Measurements from ENCODE around the gene GULP1. TPM values are rescaled to one million over a fixed set of nuclear protein-coding genes. Genes with fewer than 3 reads are reported as not detected.
A peak's percentile ranks its signal among the peaks of the same experiment; 100 is the strongest.

The GULP1 gene
- total RNA-seq, 1 donor from 2014 or later: 49.0 TPM

GRCh38 chr2:188449561-188449960 is 157.9 kb downstream of the GULP1 start:
- no peak for TF ChIP-seq CTCF (conservative IDR thresholded peaks at IDR 0.05)
- no peaks in the 10 kb centered on the region for H3K9me3 Mint-ChIP-seq
- H3K27me3 Mint-ChIP-seq: no peaks in the 10 kb centered on the region
- no peak overlapping the region for H3K27ac Mint-ChIP-seq
- no peak for DNase-seq (ENCODE audit: extremely low spot score, unreplicated experiment)
- H3K36me3 Mint-ChIP-seq: peaks cover 10% of the 10 kb centered on the region
- no peak overlapping the region for H3K4me3 Mint-ChIP-seq
- H3K4me1 Mint-ChIP-seq (ENCODE audit: unreplicated experiment): peaks cover 14% of the 10 kb centered on the region

- Mint-ChIP-seq H3K4me3 (no peak overlapping the region), H3K9me3 (no peaks in the 10 kb centered on the region), H3K27me3 (no peaks in the 10 kb centered on the region), H3K4me1 (ENCODE audit: unreplicated experiment) (peaks cover 14% of the 10 kb centered on the region), H3K27ac (no peak overlapping the region), H3K36me3 (peaks cover 10% of the 10 kb centered on the region)
- no peak for TF ChIP-seq CTCF (conservative IDR thresholded peaks at IDR 0.05)
- DNase-seq (ENCODE audit: extremely low spot score, unreplicated experiment): no peak
Observed at GRCh38 chr2:188449971-188450370, 158.3 kb downstream of the GULP1 start.

GRCh38 chr2:188450732-188451483 is 159.2 kb downstream of the GULP1 start:
- no peak overlapping the region for H3K27ac Mint-ChIP-seq
- no peak for TF ChIP-seq CTCF (conservative IDR thresholded peaks at IDR 0.05)
- H3K9me3 Mint-ChIP-seq: peaks cover 7% of the 10 kb centered on the region
- H3K36me3 Mint-ChIP-seq: peaks cover 18% of the 10 kb centered on the region
- no peak for DNase-seq (ENCODE audit: extremely low spot score, unreplicated experiment)
- no peak overlapping the region for H3K4me3 Mint-ChIP-seq
- no peaks in the 10 kb centered on the region for H3K27me3 Mint-ChIP-seq
- peaks cover 14% of the 10 kb centered on the region for H3K4me1 Mint-ChIP-seq (ENCODE audit: unreplicated experiment)

GRCh38 chr2:188452084-188452483 is 160.4 kb downstream of the GULP1 start:
- H3K4me3 Mint-ChIP-seq: no peak overlapping the region
- H3K36me3 Mint-ChIP-seq: peaks cover 18% of the 10 kb centered on the region
- H3K27ac Mint-ChIP-seq: no peak overlapping the region
- no peaks in the 10 kb centered on the region for H3K27me3 Mint-ChIP-seq
- no peak for DNase-seq (ENCODE audit: extremely low spot score, unreplicated experiment)
- peaks cover 14% of the 10 kb centered on the region for H3K4me1 Mint-ChIP-seq (ENCODE audit: unreplicated experiment)
- TF ChIP-seq CTCF (conservative IDR thresholded peaks at IDR 0.05): no peak
- peaks cover 7% of the 10 kb centered on the region for H3K9me3 Mint-ChIP-seq

GRCh38 chr2:188456114-188456909 is 164.6 kb downstream of the GULP1 start:
- Mint-ChIP-seq H3K4me3 (no peak overlapping the region), H3K4me1 (ENCODE audit: unreplicated experiment) (peaks cover 3% of the 10 kb centered on the region), H3K36me3 (peaks cover 30% of the 10 kb centered on the region), H3K9me3 (peaks cover 7% of the 10 kb centered on the region), H3K27me3 (no peaks in the 10 kb centered on the region), H3K27ac (no peak overlapping the region)
- DNase-seq (ENCODE audit: extremely low spot score, unreplicated experiment): no peak
- peak; percentile 31 for TF ChIP-seq CTCF (conservative IDR thresholded peaks at IDR 0.05)

Data from type B pancreatic cell (in vitro differentiated cells).